BE2C (cell line): Measurements from ENCODE around the gene CFAP53.

ENCODE experiments used
- DNase-seq: peaks from one replicate; pipeline ENCODE4 v3.0.0-alpha.2; 2020
- H3K27me3 ChIP-seq: fragments of 250-450 bp; sonication (Bioruptor Pico); 2 replicates; pipeline ENCODE4 v1.5.1; 2020; ENCODE audit warnings: mild to moderate bottlenecking
- H3K36me3 ChIP-seq: fragments of 250-450 bp; sonication (Bioruptor Pico); 2 replicates; pipeline ENCODE4 v1.5.1; 2020; ENCODE audit warnings: mild to moderate bottlenecking
- H3K4me1 ChIP-seq: fragments of 250-450 bp; sonication (Bioruptor Pico); 2 replicates; pipeline ENCODE4 v1.5.1; 2020
- H3K4me3 ChIP-seq: 2 replicates; pipeline ENCODE4 v1.5.1; 2011; ENCODE audit warnings: low read depth, low read length
- H3K9me3 ChIP-seq: fragments of 250-450 bp; sonication (Bioruptor Pico); 2 replicates; pipeline ENCODE4 v1.5.1; 2020
- CTCF ChIP-seq: IDR thresholded peaks from 2 replicates; pipeline ENCODE4 v1.5.1; 2012; ENCODE audit warnings: mild to moderate bottlenecking, low read depth, low read length

The CFAP53 gene

GRCh38 chr18:50285071-50285470, 18.8 kb upstream of the CFAP53 start:
- no peak for TF ChIP-seq CTCF
- no peaks in the 10 kb centered on the region; the same call in none of the 2 replicates for H3K36me3 ChIP-seq
- H3K27me3 ChIP-seq, result no peaks in the 10 kb centered on the region
- H3K4me3 ChIP-seq, result no peak overlapping the region
- no peaks in the 10 kb centered on the region for H3K9me3 ChIP-seq
- H3K4me1 ChIP-seq, result no peaks in the 10 kb centered on the region
- DNase-seq, result no peak

- Histone ChIP-seq H3K4me1 (no peaks in the 10 kb centered on the region), H3K4me3 (no peak overlapping the region), H3K36me3 (no peaks in the 10 kb centered on the region; the same call in none of the 2 replicates), H3K9me3 (no peaks in the 10 kb centered on the region), H3K27me3 (no peaks in the 10 kb centered on the region)
- DNase-seq, result no peak
- no peak for TF ChIP-seq CTCF
Measured at GRCh38 chr18:50284255-50284885, 18.1 kb upstream of the CFAP53 start.

GRCh38 chr18:50283469-50284209, 17.3 kb upstream of the CFAP53 start:
- DNase-seq, result no peak
- Histone ChIP-seq H3K27me3 (no peaks in the 10 kb centered on the region), H3K9me3 (no peaks in the 10 kb centered on the region), H3K4me3 (no peak overlapping the region), H3K36me3 (no peaks in the 10 kb centered on the region; the same call in none of the 2 replicates), H3K4me1 (no peaks in the 10 kb centered on the region)
- TF ChIP-seq CTCF, result no peak

GRCh38 chr18:50282521-50283335, 16.4 kb upstream of the CFAP53 start:
- DNase-seq, result no peak
- TF ChIP-seq CTCF, result no peak
- no peaks in the 10 kb centered on the region; the same call in none of the 2 replicates for H3K36me3 ChIP-seq

GRCh38 chr18:50281972-50282520, 15.8 kb upstream of the CFAP53 start:
- Histone ChIP-seq H3K9me3 (no peaks in the 10 kb centered on the region), H3K36me3 (no peaks in the 10 kb centered on the region; the same call in none of the 2 replicates), H3K27me3 (no peaks in the 10 kb centered on the region), H3K4me3 (peak overlapping the region; percentile 91), H3K4me1 (no peaks in the 10 kb centered on the region)
- TF ChIP-seq CTCF, result no peak
- no peak for DNase-seq

More at GRCh38 chr18:50282521-50283335, 16.4 kb upstream of the CFAP53 start:
- Histone ChIP-seq H3K4me3 (no peak overlapping the region), H3K27me3 (no peaks in the 10 kb centered on the region), H3K9me3 (no peaks in the 10 kb centered on the region), H3K4me1 (no peaks in the 10 kb centered on the region)
